H1 (cell line): Measurements from ENCODE around the gene CYSRT1. TPM values are rescaled to one million over a fixed set of nuclear protein-coding genes. Genes with fewer than 3 reads are reported as not detected.

Experiments used
- HDAC6 ChIP-seq: IDR thresholded peaks from one replicate; pipeline ENCODE4 v1.7.1; 2012; ENCODE audit warnings: low read depth, mild to moderate bottlenecking, inconsistent platforms, low read length, moderate library complexity
- polyA plus RNA-seq, 7 experiments: library from polyadenylated mRNA; depleted of rRNA in 3 of 7; stranded (reverse) in 5 of 7; unstranded in 2 of 7; fragments of >200 nt in 5 of 7; fragments of 200-250 nt in 2 of 7; gene quantifications; 1 replicate in 5 of 7; 2 replicates in 1 of 7; 4 replicates in 1 of 7; pipeline versions ENCODE4 v1.2.1 to v1.2.3, GENCODE V29; 2011 to 2013; ENCODE audit warnings: missing spikeins in 2 of 7, mixed read lengths in 2 of 7
- total RNA-seq: library from RNA; stranded (reverse); fragmentation: NEBNext Ultra II Directional; extraction: Animal tissue kit (Norgen Biotek cat#: 25700); gene quantifications from 2 replicates; pipeline ENCODE4 v1.2.1, GENCODE V29; 2021

CYSRT1 gene
- total and polyA plus RNA-seq, 2 of the 8 experiments (the other 6 are each of a cell fraction or from before 2014, with no cell fraction given) = 1.0 to 6.5 TPM

DNA sequence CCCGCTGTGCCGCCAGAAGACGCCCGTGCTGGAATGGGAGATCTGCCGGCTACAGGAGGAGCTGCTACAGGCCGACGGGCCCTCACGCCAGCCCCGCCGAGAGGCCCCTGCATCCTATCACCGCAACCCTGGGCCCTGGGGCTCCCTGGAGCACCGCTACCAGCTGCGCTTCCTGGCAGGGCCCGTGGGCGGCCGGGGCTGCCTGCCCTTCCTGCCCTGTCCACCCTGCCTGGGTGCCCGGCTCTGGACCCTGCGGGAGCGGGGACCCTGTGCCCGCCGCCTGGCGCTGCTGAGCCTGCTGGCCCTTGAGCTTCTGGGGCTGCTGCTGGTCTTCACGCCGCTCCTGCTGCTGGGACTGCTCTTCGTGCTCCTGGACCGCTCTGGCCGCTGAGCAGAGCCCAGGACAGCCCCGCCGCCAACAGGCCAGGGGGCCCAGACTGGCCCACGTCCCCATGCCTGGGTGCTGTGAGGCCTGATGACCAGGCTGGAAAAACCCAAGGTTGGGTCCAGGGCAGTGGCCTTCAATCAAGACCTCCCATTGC is 6.7 kb upstream of the CYSRT1 start (continued):
- no peak for TF ChIP-seq HDAC6
